H1 (cell line): ENCODE results near the gene TADA2B. TPM values are rescaled to one million over a fixed set of nuclear protein-coding genes. Genes with fewer than 3 reads are reported as not detected.

ENCODE experiments used
- CHD2 ChIP-seq: IDR thresholded peaks from 2 replicates; pipeline ENCODE4 v1.6.1; 2012; ENCODE audit warnings: low read length, improper control_type of control experiment
- CREB1 ChIP-seq: IDR thresholded peaks from 2 replicates; pipeline ENCODE4 v1.6.1; 2012; ENCODE audit warnings: inconsistent platforms
- polyA plus RNA-seq, 7 experiments: library from polyadenylated mRNA; depleted of rRNA in 3 of 7; stranded (reverse) in 5 of 7; unstranded in 2 of 7; fragments of >200 nt in 5 of 7; fragments of 200-250 nt in 2 of 7; gene quantifications; 1 replicate in 5 of 7; 2 replicates in 1 of 7; 4 replicates in 1 of 7; pipeline versions ENCODE4 v1.2.1 to v1.2.3, GENCODE V29; 2011 to 2013; ENCODE audit warnings: missing spikeins in 2 of 7, mixed read lengths in 2 of 7
- total RNA-seq: library from RNA; stranded (reverse); fragmentation: NEBNext Ultra II Directional; extraction: Animal tissue kit (Norgen Biotek cat#: 25700); gene quantifications from 2 replicates; pipeline ENCODE4 v1.2.1, GENCODE V29; 2021

TADA2B gene
- total and polyA plus RNA-seq, 2 of the 8 experiments (the other 6 are each of a cell fraction or from before 2014, with no cell fraction given): 5.7 to 12.1 TPM

GRCh38 chr4:7030856-7031255, 12.3 kb upstream of the TADA2B start (continued):
- TF ChIP-seq CREB1: no peak
- TF ChIP-seq CHD2: no peak
- TF ChIP-seq, all 59 proteins: peak for 0
